ENCODE results near the gene GTF2A2. TPM values are rescaled to one million over a fixed set of nuclear protein-coding genes. Genes with fewer than 3 reads are reported as not detected.

GTF2A2 gene
- total RNA-seq, 1 donor = 39.3 TPM

DNA sequence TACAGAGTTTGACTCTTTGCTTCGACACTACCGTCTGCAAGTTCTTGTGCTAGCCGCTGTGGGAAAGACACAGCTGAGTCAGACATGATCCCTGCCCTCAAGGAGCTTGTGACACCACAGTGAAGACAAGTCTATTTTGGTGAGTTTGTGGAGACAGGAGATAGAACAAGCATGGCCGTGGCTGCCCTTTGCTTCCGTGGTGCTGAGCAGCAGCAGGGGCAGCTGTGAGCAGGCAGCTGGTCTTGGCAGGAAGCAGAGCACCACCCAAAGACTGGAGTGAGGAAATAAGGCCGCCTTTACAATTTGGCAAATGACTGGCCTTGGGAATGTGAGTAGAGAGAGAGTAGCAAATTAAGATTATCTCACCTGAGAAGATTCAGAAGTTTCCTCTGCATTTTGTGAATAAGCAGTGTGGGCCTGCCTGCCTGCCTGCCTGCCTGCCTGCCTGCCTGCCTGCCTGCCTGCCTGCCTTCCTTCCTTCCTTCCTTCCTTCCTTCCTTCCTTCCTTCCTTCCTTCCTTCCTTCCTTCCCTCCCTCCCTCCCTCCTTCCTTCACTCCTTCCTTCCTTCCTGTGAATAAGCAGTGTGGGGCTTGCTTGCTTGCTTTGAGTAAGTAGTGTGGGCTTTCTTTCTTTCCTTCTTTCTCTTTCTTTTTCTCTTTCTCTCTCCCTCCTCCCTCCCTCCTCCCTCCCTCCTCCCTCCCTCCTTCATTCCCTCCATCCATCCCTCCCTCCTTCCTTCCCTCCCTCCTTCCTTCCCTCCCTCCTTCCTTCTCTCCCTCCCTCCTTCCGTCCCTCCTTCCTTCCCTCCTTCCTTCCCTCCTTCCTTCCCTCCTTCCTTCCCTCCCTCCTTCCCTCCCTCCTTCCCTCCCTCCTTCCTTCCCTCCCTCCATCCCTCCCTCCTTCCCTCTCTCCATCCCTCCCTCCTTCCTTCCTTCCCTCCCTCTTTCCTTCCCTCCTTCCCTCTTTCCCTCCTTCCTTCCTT is 47.3 kb downstream of the GTF2A2 start:
- H3K4me3 ChIP-seq (ENCODE audit: low read depth, low read length) = no peak overlapping the region
- no peak for DNase-seq (ENCODE audit: low read depth)
- TF ChIP-seq, protein P1, sequence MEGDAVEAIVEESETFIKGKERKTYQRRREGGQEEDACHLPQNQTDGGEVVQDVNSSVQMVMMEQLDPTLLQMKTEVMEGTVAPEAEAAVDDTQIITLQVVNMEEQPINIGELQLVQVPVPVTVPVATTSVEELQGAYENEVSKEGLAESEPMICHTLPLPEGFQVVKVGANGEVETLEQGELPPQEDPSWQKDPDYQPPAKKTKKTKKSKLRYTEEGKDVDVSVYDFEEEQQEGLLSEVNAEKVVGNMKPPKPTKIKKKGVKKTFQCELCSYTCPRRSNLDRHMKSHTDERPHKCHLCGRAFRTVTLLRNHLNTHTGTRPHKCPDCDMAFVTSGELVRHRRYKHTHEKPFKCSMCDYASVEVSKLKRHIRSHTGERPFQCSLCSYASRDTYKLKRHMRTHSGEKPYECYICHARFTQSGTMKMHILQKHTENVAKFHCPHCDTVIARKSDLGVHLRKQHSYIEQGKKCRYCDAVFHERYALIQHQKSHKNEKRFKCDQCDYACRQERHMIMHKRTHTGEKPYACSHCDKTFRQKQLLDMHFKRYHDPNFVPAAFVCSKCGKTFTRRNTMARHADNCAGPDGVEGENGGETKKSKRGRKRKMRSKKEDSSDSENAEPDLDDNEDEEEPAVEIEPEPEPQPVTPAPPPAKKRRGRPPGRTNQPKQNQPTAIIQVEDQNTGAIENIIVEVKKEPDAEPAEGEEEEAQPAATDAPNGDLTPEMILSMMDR (IDR thresholded peaks at IDR 0.05; ENCODE audit: insufficient read depth, low read depth, low read length) = no peak

DNA sequence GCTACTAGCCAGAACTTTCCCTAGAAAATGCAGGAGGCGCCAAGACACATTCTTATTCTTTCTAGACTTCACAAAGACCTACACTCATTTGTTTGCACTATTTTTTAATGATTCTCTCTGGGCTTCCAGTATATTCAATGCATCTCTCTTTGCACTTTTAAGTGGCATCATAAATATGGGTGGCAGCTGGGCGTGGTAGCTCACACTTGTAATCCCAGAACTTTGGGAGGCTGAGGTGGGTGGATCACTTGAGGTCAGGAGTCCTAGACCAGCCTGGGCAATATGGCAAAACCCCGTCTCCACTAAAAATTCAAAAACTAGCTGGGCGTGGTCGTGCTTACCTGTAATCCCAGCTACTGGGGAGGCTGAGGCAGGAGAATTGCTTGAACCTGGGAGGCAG is 51.3 kb downstream of the GTF2A2 start:
- TF ChIP-seq, protein P1 (IDR thresholded peaks at IDR 0.05; ENCODE audit: insufficient read depth, low read depth, low read length) = no peak
- no peak overlapping the region for H3K4me3 ChIP-seq (ENCODE audit: low read depth, low read length)
- no peak for DNase-seq (ENCODE audit: low read depth)

DNA sequence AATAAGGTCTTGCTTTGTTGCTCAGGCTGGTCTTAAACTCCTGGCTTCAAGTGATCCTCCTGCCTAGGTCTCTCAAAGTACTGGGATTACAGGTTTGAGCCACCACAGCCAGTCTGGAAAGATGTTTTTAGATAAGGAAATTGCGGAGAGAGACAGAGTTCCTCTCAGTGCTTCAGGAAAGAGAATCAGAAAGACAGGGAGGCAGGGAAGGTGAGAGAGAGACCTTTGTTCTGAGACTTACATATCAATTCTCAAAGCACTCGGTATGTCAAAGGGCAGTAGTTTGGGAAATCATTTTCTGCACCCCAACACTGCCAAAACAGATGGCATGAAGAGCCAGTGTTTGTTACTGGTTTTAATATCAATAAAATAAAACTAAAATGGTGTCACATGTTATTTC is 58.9 kb downstream of the GTF2A2 start:
- no peak overlapping the region for H3K4me3 ChIP-seq (ENCODE audit: low read depth, low read length)
- DNase-seq (ENCODE audit: low read depth) = no peak
- TF ChIP-seq, protein P1 (IDR thresholded peaks at IDR 0.05; ENCODE audit: insufficient read depth, low read depth, low read length) = no peak

DNA sequence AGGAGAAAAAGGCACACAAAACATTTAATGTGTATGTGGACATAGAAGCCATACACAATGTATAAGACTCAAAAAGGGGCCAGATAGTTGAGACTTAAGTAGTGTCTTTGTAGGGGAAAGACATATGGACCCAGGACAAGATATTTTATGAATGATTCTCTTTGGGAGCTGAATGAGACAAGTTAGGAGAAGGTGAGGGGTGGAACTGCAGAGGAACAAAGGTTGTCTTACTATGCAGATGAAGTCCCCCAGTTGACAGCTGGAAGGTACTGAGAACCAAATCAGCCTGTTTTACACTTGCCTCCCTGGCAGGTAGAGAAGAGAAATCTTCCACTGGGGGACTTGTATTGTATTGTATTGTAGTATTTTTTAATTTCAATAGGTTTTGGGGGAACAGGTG is 60.7 kb downstream of the GTF2A2 start:
- DNase-seq (ENCODE audit: low read depth) = no peak
- H3K4me3 ChIP-seq (ENCODE audit: low read depth, low read length) = no peak overlapping the region
- TF ChIP-seq, protein P1 (IDR thresholded peaks at IDR 0.05; ENCODE audit: insufficient read depth, low read depth, low read length) = no peak

DNA sequence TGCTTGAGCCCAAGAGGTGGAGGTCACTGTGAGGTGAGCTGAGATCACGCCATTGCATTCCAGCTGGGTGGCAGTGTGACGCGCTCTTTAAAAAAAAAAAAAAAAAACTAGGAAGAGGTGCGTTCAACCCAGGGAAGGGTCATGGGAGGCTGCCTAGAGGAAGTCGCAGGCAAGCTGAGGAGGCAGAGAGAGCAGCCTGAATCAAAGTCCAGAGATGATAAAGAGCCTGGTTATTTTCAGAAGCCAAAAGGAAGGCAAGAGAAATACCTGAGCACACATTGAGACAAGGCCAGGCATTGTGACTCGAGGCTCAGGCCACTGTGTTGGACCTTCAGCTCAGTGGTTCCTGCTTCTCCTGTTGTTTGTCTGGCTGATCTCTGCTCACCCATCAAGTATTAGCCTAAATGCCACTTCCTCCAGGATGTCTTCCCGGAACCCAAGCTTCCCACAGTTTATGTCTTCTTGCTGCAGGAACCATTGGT is 61.8 kb downstream of the GTF2A2 start:
- no peak for DNase-seq (ENCODE audit: low read depth)
- no peak overlapping the region for H3K4me3 ChIP-seq (ENCODE audit: low read depth, low read length)
- TF ChIP-seq, protein P1 (IDR thresholded peaks at IDR 0.05; ENCODE audit: insufficient read depth, low read depth, low read length) = no peak

DNA sequence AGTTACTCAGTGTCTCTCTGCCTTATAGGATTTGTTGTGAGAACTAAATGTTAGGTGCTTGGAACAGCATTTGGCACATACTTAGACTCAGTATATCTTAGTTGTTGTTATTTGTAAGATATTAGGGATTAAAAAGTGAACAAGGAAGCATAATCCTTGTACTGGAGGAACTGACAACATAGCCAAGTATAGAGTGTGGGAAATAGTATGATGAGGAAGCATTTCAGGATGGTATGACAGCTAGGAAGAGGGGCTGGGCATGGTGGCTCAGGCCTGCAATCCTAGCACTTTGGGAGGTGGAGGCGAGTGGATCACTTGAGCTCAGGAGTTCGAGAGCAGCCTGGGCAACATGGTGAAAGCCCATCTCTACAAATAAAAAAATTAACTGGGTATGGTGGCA is 62.3 kb downstream of the GTF2A2 start:
- DNase-seq (ENCODE audit: low read depth) = no peak
- TF ChIP-seq, protein P1 (IDR thresholded peaks at IDR 0.05; ENCODE audit: insufficient read depth, low read depth, low read length) = no peak
- no peak overlapping the region for H3K4me3 ChIP-seq (ENCODE audit: low read depth, low read length)

Data from fibroblast of villous mesenchyme (primary cell).